ENCODE measurements around the gene BZW2.

DNA sequence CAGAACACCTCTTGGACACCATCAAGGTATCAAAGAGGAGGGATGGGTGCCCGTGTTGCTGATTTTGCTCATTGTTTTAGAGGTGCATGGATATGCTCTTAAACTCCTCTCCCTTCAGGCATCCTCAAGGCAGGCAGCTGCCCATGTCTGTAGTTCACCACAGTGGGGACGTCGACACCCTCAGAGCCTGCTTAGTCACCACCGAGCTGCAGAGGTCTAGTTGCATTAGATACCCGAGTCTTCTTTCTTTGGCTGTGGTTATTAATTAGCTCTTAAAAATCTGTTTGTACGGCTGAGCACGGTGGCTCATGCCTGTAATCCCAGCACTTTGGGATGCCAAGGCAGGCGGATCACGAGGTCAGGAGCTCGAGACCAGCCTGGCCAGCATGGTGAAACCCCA lies 82.8 kb downstream of the BZW2 start:
- no peak for TF ChIP-seq POLR2A (IDR thresholded peaks at IDR 0.05)
- TF ChIP-seq, protein P1, sequence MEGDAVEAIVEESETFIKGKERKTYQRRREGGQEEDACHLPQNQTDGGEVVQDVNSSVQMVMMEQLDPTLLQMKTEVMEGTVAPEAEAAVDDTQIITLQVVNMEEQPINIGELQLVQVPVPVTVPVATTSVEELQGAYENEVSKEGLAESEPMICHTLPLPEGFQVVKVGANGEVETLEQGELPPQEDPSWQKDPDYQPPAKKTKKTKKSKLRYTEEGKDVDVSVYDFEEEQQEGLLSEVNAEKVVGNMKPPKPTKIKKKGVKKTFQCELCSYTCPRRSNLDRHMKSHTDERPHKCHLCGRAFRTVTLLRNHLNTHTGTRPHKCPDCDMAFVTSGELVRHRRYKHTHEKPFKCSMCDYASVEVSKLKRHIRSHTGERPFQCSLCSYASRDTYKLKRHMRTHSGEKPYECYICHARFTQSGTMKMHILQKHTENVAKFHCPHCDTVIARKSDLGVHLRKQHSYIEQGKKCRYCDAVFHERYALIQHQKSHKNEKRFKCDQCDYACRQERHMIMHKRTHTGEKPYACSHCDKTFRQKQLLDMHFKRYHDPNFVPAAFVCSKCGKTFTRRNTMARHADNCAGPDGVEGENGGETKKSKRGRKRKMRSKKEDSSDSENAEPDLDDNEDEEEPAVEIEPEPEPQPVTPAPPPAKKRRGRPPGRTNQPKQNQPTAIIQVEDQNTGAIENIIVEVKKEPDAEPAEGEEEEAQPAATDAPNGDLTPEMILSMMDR (IDR thresholded peaks at IDR 0.05 in 4 of 5, conservative IDR thresholded peaks at IDR 0.05 in 1 of 5) = no peak
